ENCODE results near the gene SCG5. TPM values are rescaled to one million over a fixed set of nuclear protein-coding genes. Genes with fewer than 3 reads are reported as not detected.

SCG5 gene
- polyA plus RNA-seq, 1 donor (not counting 4 experiments of a cell fraction or from before 2014, with no cell fraction given) = 15.8 TPM

DNA sequence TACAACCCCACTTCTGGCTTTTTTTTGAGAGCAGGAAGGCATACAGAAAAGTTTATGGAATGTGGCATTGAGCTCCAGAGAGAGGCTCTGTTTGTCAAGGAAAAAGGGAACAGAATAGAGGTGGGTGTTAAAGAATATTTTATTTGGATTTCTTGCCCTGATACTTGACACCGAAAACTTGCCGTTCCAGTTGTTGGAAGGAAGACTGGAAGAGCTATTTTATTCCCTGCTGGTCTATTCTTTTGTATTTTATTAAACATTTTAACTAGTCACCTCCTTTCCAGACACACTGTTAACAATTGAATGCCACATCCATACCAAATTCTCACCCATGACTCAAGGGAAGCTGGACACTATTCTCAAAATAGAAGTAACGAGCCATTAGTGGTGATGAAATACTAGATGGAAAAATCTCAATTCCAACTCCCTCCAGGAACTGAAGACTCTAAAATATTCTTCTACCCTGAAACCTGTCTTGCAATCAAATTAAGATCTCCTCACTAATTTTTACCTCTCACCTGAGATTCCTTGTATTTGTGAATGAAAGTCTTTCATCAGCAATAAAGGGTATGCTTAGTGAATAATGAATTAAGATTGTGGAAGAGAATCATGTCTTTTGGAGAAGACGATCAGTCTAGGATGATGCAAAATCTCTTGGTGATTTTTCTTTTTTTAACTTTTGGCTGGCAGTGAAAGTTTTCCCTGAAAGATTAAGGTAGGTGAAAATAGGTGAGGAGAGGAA lies 104.8 kb downstream of the SCG5 start:
- no peak overlapping the region for H3K9ac ChIP-seq (ENCODE audit: control insufficient read depth, extremely low read depth, insufficient read depth, low read length)
- no peak overlapping the region for H3K27ac ChIP-seq (ENCODE audit: control insufficient read depth, insufficient read depth, low read length)
- no peaks in the 10 kb centered on the region for H3K36me3 ChIP-seq (ENCODE audit: control insufficient read depth in 2 of 2, extremely low read depth in 1 of 2, insufficient read depth in 2 of 2, low read length in 2 of 2)
- H3K27me3 ChIP-seq (ENCODE audit: control insufficient read depth, extremely low read depth, insufficient read depth, low read length) = no peaks in the 10 kb centered on the region
- no peaks in the 10 kb centered on the region for H3K79me2 ChIP-seq (ENCODE audit: control insufficient read depth, insufficient read depth, low read length)
- FAIRE-seq (no peak), DNase-seq (ENCODE audit: low read depth, low spot score) (no peak)
- H3K4me2 ChIP-seq (ENCODE audit: control insufficient read depth, extremely low read depth, insufficient read depth, low read depth, low read length) = no peak overlapping the region
- dilution Hi-C loops (cut with MboI; ENCODE audit: extremely low pct_ligation_motif_present, low sequenced_read_pairs) = no loop called here
- H3K9me1 ChIP-seq (ENCODE audit: control insufficient read depth, extremely low read depth, insufficient read depth, low read length) = no peaks in the 10 kb centered on the region
- H3K4me3 ChIP-seq (ENCODE audit: control insufficient read depth in 2 of 3, extremely low read depth in 1 of 3, insufficient read depth in 2 of 3, low read depth in 1 of 3, low read length in 3 of 3) = no peak overlapping the region
- no peaks in the 10 kb centered on the region for H4K20me1 ChIP-seq (ENCODE audit: control insufficient read depth, extremely low read depth, insufficient read depth, low read length)
- TF ChIP-seq EZH2 (IDR thresholded peaks at IDR 0.05; ENCODE audit: low read length) = no peak
- TF ChIP-seq, protein P1, sequence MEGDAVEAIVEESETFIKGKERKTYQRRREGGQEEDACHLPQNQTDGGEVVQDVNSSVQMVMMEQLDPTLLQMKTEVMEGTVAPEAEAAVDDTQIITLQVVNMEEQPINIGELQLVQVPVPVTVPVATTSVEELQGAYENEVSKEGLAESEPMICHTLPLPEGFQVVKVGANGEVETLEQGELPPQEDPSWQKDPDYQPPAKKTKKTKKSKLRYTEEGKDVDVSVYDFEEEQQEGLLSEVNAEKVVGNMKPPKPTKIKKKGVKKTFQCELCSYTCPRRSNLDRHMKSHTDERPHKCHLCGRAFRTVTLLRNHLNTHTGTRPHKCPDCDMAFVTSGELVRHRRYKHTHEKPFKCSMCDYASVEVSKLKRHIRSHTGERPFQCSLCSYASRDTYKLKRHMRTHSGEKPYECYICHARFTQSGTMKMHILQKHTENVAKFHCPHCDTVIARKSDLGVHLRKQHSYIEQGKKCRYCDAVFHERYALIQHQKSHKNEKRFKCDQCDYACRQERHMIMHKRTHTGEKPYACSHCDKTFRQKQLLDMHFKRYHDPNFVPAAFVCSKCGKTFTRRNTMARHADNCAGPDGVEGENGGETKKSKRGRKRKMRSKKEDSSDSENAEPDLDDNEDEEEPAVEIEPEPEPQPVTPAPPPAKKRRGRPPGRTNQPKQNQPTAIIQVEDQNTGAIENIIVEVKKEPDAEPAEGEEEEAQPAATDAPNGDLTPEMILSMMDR (optimal IDR thresholded peaks at IDR 0.05 in 1 of 3, IDR thresholded peaks at IDR 0.05 in 1 of 3, conservative IDR thresholded peaks at IDR 0.05 in 1 of 3; ENCODE audit: extremely low read depth in 1 of 3, insufficient read depth in 2 of 3, low read length in 3 of 3) = no peak
- H3K4me1 ChIP-seq (ENCODE audit: control insufficient read depth, extremely low read depth, insufficient read depth, low read length) = peaks cover 10% of the 10 kb centered on the region
- H2AFZ ChIP-seq (ENCODE audit: control insufficient read depth, low read length) = no peak overlapping the region
- H3K9me3 ChIP-seq (ENCODE audit: control insufficient read depth, low read depth, low read length) = no peaks in the 10 kb centered on the region

Small RNA genes within 50 kb of the gene (small RNA-seq; reads per million reads assigned to genes)
- 0 reads per million in 3 experiments for gene RN7SL286P (ENCODE audit: insufficient read length in 3 of 3, low read depth in 3 of 3, low replicate concordance in 1 of 3)

Other genes starting within 250 kb of the SCG5 start
- not detected in 3 replicates for gene GOLGA8K, start 238.4 kb upstream of the SCG5 start, polyA plus RNA-seq
- 0.07 to 0.35 TPM (median 0.14 TPM) in 3 replicates for gene GOLGA8O, start 186.1 kb upstream of the SCG5 start, polyA plus RNA-seq
- gene GOLGA8N, start 48.3 kb upstream of the SCG5 start, polyA plus RNA-seq = 0.25 to 2.1 TPM (median 0.87 TPM) in 3 replicates
- gene ARHGAP11A, start 26.2 kb upstream of the SCG5 start, polyA plus RNA-seq = 2.0 to 11.3 TPM (median 7.5 TPM) in 3 replicates
- gene GREM1, start 76.3 kb downstream of the SCG5 start, polyA plus RNA-seq = 0.02 to 0.04 TPM in 2 of 3 replicates, not detected in the other